ENCODE measurements around the gene GPR15.

GRCh38 chr3:98512576-98512975 is 19.2 kb upstream of the GPR15 start:
- TF ChIP-seq CTCF (IDR thresholded peaks at IDR 0.05; ENCODE audit: low read depth, low read length) (no peak), EZH2phosphoT487 (IDR thresholded peaks at IDR 0.05; ENCODE audit: low read depth) (no peak)

Data from OCI-LY3 (cell line).